Ovary (tissue), 10 donors: Measurements from ENCODE around the gene ZIK1. TPM values are rescaled to one million over a fixed set of nuclear protein-coding genes. Genes with fewer than 3 reads are reported as not detected.

Source experiments
- DNase-seq, 5 donors: peaks; one replicate each; pipeline ENCODE4 v3.0.0-alpha.2; 2019 to 2020
- H3K27ac ChIP-seq, 2 donors: fragments of 200-600 bp; one replicate each; pipeline versions ENCODE4 v1.5.1 to v1.8.0; 2019 to 2022
- H3K27me3 ChIP-seq: fragments of 200-600 bp; one replicate; pipeline ENCODE4 v1.8.0; 2022
- H3K36me3 ChIP-seq: fragments of 200-600 bp; sonication (generic); one replicate; pipeline ENCODE4 v1.5.1; 2019
- H3K4me1 ChIP-seq: one replicate; pipeline ENCODE4 v1.8.1; 2013; ENCODE audit warnings: mild to moderate bottlenecking, moderate library complexity; ENCODE audit not compliant: insufficient read depth
- H3K4me3 ChIP-seq: fragments of 200-600 bp; sonication (generic); one replicate; pipeline ENCODE4 v1.5.1; 2017
- H3K9me3 ChIP-seq, 2 donors: fragments of 200-600 bp in 1 of 2; sonication (generic) in 1 of 2; one replicate each; pipeline versions ENCODE4 v1.5.1 to v1.8.1; 2013 to 2019; ENCODE audit warnings: mild to moderate bottlenecking in 1 of 2, moderate library complexity in 1 of 2
- CTCF ChIP-seq, 3 donors: fragments of 450-650 bp in 2 of 3; fragments of 200-600 bp in 1 of 3; IDR thresholded peaks; one replicate each; pipeline versions ENCODE4 v1.5.1 to v1.8.0; 2016 to 2022; ENCODE audit warnings: antibody characterized with exemption in 3 of 3, mild to moderate bottlenecking in 1 of 3
- EP300 ChIP-seq: sonication (generic); formaldehyde crosslinking; IDR thresholded peaks from one replicate; pipeline ENCODE4 v1.6.1; 2017; ENCODE audit warnings: antibody characterized with exemption
- POLR2A ChIP-seq: fragments of 450-650 bp; IDR thresholded peaks from one replicate; pipeline ENCODE4 v1.6.1; 2017; ENCODE audit warnings: antibody characterized with exemption, mild to moderate bottlenecking, moderate library complexity
- WGBS, 3 donors: extraction: QIAGEN DNeasy Blood & Tissue Kit in 1 of 3; methylation state at CpG; one replicate each; pipeline versions ENCODE4 v1.1.5 to v1.1.7; 2013 to 2017; 5-methylcytosine and 5-hydroxymethylcytosine counted together
- intact Hi-C, 4 donors: fragments of 100-400 bp; cut with DNase I; formaldehyde crosslinking; loops; one replicate each; pipeline versions ENCODE4 v1.11.0 to v1.15.1; 2022 to 2023
- long read RNA-seq, 3 donors: library from polyadenylated mRNA in 2 of 3; unstranded in 2 of 3; transcript quantifications; one replicate each; pipeline ENCODE4 v2.0.0 and lab custom pipeline, GENCODE V29; 2021 to 2026
- polyA plus RNA-seq, 2 donors: library from polyadenylated mRNA; stranded (reverse); fragments of 200-250 nt in 1 of 2; fragments of 350-450 nt in 1 of 2; fragmentation: Illumina TruSeq in 1 of 2; extraction: RNeasy Lipid Tissue Mini Kit (QIAGEN cat#74804) in 1 of 2; gene quantifications; one replicate each; pipeline ENCODE4 v1.2.3, GENCODE V29; 2013 to 2014
- total RNA-seq, 7 donors: library from RNA; depleted of rRNA in 2 of 7; stranded (reverse); fragments of >200 nt in 2 of 7; fragmentation: NEBNext Ultra II Directional in 3 of 7; extraction: Animal tissue kit (Norgen Biotek cat#: 25700) in 3 of 7; gene quantifications; one replicate each; pipeline versions ENCODE4 v1.1.0 to v1.2.4, GENCODE V29; 2016 to 2023
- donor health status: DM: no; HTN: no; CAD: no; lungs with moderate emphysema.
- donor health status: DM: no; HTN: no; CAD: no.
- donor health status: Bipolar disorder and iron deficiency.
- donor health status: DM: yes; HTN: yes; CAD: no.
- donor health status: DM: no; HTN: no; CAD: no.
- donor health status: DM: yes; HTN: yes; CAD: no.

Gene ZIK1
- 10 to 100 TPM in 1 of 7 donors, 1 to 10 TPM in 6; 3.4 to 10.2 (median 8.4) TPM for total RNA-seq
- 1 to 10 TPM; 5.5 to 5.7 TPM for polyA plus RNA-seq
- long read RNA-seq, donor 1, full-length matches to known transcripts, result 9 of 11 reads
- long read RNA-seq, donor 1, partial matches to known transcripts, result 2 of 11 reads
- long read RNA-seq, donor 1, other reads (novel, unspliced or antisense), result 0 of 11 reads
- long read RNA-seq, donor 2, full-length matches to known transcripts, result 5 of 5 reads
- long read RNA-seq, donor 2, partial matches to known transcripts, result 0 of 5 reads
- long read RNA-seq, donor 2, other reads (novel, unspliced or antisense), result 0 of 5 reads
- long read RNA-seq, donor 3, full-length matches to known transcripts, result 4 of 5 reads
- long read RNA-seq, donor 3, partial matches to known transcripts, result 0 of 5 reads
- long read RNA-seq, donor 3, other reads (novel, unspliced or antisense), result 1 of 5 reads

DNA sequence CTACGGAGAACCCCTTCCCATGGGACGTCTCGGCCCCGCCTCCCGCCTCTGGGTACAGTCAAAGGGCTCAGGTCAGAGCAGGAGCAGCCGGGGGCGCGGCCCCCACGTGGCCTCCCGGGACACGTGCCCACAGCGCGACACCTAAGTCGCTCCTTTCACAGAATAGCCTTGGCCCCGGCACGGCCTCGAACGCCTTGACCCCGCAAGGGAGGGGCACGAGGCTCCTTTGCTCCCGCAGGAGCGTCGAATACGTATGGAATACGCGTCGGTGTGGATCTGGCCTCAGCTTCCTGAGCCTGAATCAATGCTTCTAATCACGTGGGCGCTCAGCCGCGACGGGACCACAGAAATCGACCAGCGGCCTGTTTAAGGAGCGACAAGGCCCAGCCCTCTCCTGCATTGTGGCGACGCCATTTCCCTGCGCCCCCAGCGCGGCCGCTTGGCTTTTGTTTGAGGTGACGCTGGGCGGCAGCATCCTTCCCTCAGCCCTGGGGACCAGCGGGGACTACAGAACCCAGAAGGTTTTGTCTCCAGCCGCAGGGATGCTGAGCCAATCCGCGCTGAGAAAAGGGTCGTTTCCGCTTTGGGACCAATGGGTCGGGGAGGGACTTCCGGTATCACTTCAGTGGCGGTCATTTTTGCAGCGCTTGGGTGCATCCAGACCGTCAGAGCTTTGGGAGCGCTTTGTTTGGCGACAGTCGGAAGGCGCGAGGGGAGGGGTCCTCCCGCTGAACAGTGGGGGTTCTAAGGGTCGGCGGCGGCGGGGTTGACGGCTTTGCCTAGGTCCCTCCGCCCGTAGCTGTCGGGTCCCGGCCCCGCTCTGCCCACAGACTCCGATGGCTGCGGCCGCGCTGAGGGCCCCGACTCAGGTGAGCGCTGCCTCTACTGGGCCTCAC lies at the start of gene ZIK1:
TSS of gene ZIK1 (plus strand) at position 625 of the 896 bp plus-strand sequence. CDS start at position 837, 212 bp downstream.
- H3K27ac ChIP-seq, result peak within 1 kb of the TSS in 1 of 2 donors; percentile 18

DNA sequence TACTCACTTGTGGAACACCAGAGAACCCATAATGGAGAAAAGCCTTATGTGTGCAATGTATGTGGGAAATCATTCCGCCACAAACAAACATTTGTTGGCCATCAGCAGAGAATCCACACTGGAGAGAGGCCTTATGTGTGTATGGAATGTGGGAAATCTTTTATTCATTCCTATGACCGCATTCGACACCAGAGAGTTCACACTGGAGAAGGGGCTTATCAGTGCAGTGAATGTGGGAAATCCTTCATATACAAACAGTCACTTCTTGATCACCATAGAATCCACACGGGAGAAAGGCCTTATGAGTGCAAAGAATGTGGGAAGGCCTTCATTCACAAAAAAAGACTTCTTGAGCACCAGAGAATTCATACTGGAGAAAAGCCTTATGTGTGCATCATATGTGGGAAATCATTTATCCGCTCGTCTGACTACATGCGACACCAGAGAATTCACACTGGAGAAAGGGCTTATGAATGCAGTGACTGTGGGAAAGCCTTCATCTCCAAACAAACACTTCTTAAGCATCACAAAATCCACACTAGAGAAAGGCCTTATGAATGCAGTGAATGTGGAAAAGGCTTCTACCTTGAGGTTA lies 45.9 kb upstream of the ZIK1 start:
- Histone ChIP-seq H3K27ac (no peak overlapping the region), H3K4me1 (no peaks in the 10 kb centered on the region), H3K9me3 (peaks cover 30 to 82% of the 10 kb centered on the region in 2 donors), H3K27me3 (no peaks in the 10 kb centered on the region), H3K4me3 (no peak overlapping the region), H3K36me3 (peaks cover 10% of the 10 kb centered on the region)
- intact Hi-C loops, result no loop called here
- TF ChIP-seq POLR2A (no peak), EP300 (no peak), CTCF (IDR thresholded peaks at IDR 0.05) (no peak)
- 97 to 98% (median 98%) methylated on average over 7 of the region's 7 CpGs for WGBS, 3 donors
- no peak for DNase-seq

More for the DNA sequence above, at the start of gene ZIK1:
- peaks cover 8% of the 10 kb centered on the region for H3K4me1 ChIP-seq
- H3K36me3 ChIP-seq, result no peaks in the 10 kb centered on the region
- H3K27me3 ChIP-seq, result no peaks in the 10 kb centered on the region
- peaks cover 3 to 35% of the 10 kb centered on the region in 2 donors for H3K9me3 ChIP-seq
- intact Hi-C loops, result no loop called here
- peak within 1 kb of the TSS; percentile 48 for H3K4me3 ChIP-seq
- WGBS, 3 donors, result 1 to 4% (median 1%) methylated on average over 59 to 76 of the region's 76 CpGs
- peak; percentile 18 for TF ChIP-seq POLR2A
- no peak for TF ChIP-seq CTCF (IDR thresholded peaks at IDR 0.05)
- peak; percentile 86 to 90 (median 88) for DNase-seq

DNA sequence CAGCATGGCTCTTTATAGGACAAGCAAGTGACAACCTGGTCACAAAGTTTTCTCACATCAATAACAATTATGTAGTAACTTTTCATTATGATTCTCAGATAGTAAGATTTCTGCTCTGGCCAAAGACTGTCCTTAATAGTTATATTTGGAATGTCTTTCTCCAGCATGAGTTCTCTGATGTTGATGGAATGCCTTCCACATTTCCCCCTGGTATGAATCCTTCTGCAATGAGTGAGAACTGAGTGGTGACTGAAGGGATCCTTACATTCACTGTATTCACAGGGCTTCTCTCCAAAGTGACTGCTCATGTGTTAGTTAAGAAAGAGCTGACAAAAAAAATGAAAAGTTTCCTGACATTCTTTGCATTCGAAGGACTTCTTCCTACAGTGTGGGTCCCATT lies 37.4 kb upstream of the ZIK1 start:
- H3K27ac ChIP-seq, result no peak overlapping the region
- WGBS, 3 donors, result 96 to 100% (median 96%) methylated on average over 1 of the region's 1 CpG
- no peaks in the 10 kb centered on the region for H3K4me1 ChIP-seq
- no peaks in the 10 kb centered on the region for H3K36me3 ChIP-seq
- no peaks in the 10 kb centered on the region for H3K27me3 ChIP-seq
- H3K9me3 ChIP-seq, result peaks cover 20 to 80% of the 10 kb centered on the region in 2 donors
- no peak for TF ChIP-seq POLR2A
- no peak for TF ChIP-seq CTCF (IDR thresholded peaks at IDR 0.05)
- TF ChIP-seq EP300, result no peak
- no peak for DNase-seq
- no peak overlapping the region for H3K4me3 ChIP-seq
- intact Hi-C loops, result no loop called here

DNA sequence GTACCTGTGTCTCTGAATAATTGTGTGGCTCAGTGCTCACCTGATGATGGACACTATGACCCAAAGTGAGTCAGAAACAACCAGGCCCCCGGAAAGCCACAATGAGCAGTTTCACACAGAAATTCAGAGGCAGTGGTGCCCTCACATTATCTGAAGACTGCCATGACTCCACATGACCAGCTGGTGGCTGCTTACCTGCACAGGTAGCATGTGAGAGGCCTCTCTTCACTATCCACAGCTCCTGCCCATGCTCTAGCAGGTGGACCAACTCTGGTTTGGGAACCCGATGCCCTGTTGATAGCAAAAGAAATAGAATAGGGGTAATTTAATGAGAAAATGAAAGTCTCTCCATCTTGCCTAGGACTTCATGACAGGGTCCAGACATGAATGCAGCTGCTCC lies 31.5 kb upstream of the ZIK1 start:
- TF ChIP-seq POLR2A (no peak), CTCF (IDR thresholded peaks at IDR 0.05) (no peak), EP300 (no peak)
- no peak overlapping the region for H3K27ac ChIP-seq
- H3K36me3 ChIP-seq, result no peaks in the 10 kb centered on the region
- DNase-seq, result no peak
- peaks cover 7 to 83% of the 10 kb centered on the region in 2 donors for H3K9me3 ChIP-seq
- H3K27me3 ChIP-seq, result no peaks in the 10 kb centered on the region
- H3K4me1 ChIP-seq, result no peaks in the 10 kb centered on the region
- H3K4me3 ChIP-seq, result no peak overlapping the region
- whole genome bisulfite sequencing, 3 donors, result 97 to 100% (median 97%) methylated on average over 2 of the region's 2 CpGs
- intact Hi-C loops, result no loop called here
